Measurements from ENCODE around the gene AMBP. TPM values are rescaled to one million over a fixed set of nuclear protein-coding genes. Genes with fewer than 3 reads are reported as not detected.

AMBP gene
- total RNA-seq, 2 donors from 2014 or later = 0.68 to 2.9 TPM

DNA sequence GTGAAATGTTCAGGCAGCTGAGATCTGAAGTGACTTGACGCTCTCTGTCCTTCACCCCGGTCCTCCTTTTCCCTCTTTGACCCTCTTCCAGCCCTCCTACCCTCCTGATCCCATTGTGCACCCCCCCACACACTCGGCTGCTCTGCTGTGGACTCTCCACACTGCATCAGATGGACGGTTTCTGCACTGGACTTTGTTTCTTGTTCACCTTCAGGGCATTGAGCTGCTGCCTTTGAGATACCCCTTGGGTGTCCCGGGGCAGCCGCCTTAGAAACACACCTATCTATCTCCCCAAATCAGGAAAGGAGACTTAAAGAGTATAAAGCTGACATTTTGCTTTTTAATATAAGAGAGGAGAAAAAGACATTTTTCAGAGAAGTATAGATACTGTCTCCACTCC lies 27.5 kb downstream of the AMBP start:
- no peaks in the 10 kb centered on the region for H3K27me3 Mint-ChIP-seq (ENCODE audit: insufficient read depth)
- H3K9me3 Mint-ChIP-seq = no peaks in the 10 kb centered on the region
- H3K4me1 Mint-ChIP-seq = peaks cover 7% of the 10 kb centered on the region
- DNase-seq = no peak
- Histone ChIP-seq H3K4me1 (ENCODE audit: control insufficient read depth, insufficient read depth, low read length) (no peaks in the 10 kb centered on the region), H3K27ac (ENCODE audit: low read depth, low read length) (no peak overlapping the region), H3K4me3 (ENCODE audit: low read length) (no peak overlapping the region), H3K27me3 (ENCODE audit: control insufficient read depth, insufficient read depth, low read length, poor library complexity, severe bottlenecking) (no peaks in the 10 kb centered on the region), H3K36me3 (ENCODE audit: control insufficient read depth, insufficient read depth, low read length) (peaks cover 39% of the 10 kb centered on the region), H3K9me3 (ENCODE audit: control insufficient read depth, low read length) (no peaks in the 10 kb centered on the region), H3K9ac (ENCODE audit: extremely low read depth, low read length, poor library complexity, severe bottlenecking) (no peak overlapping the region)
- no peak overlapping the region for H3K27ac Mint-ChIP-seq
- no peak overlapping the region for H3K4me3 Mint-ChIP-seq
- 91 to 100% methylated on average over 1 to 6 of the region's 6 CpGs for WGBS, 2 experiments (ENCODE audit: insufficient coverage in 1 of 2, insufficient read length in 1 of 2)
- H3K36me3 Mint-ChIP-seq (ENCODE audit: low read depth) = peaks cover 42% of the 10 kb centered on the region
- no peak for TF ChIP-seq CTCF (conservative IDR thresholded peaks at IDR 0.05)

DNA sequence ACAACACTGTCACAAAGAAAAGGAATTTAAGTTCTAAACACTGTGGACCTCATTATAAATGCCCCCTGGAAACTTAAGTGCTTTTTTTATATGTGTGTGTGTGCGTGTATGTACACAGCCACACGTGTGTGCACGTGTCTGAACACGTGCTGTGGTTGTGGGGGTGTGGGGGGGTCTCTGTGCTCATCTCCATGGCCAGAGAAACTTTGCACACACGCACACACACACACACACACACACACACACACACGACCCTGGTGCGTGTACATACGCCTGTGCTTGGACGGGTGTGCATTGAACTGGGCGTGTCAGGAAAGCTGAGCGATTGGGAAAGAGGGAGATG lies 27.9 kb downstream of the AMBP start:
- no peaks in the 10 kb centered on the region for H3K9me3 ChIP-seq (ENCODE audit: control insufficient read depth, low read length)
- peaks cover 42% of the 10 kb centered on the region for H3K36me3 Mint-ChIP-seq (ENCODE audit: low read depth)
- no peak for TF ChIP-seq CTCF (conservative IDR thresholded peaks at IDR 0.05)
- 96 to 100% methylated on average over 4 to 8 of the region's 11 CpGs for WGBS, 2 experiments (ENCODE audit: insufficient coverage in 1 of 2, insufficient read length in 1 of 2)
- H3K4me1 Mint-ChIP-seq = peaks cover 4% of the 10 kb centered on the region
- H3K27me3 ChIP-seq (ENCODE audit: control insufficient read depth, insufficient read depth, low read length, poor library complexity, severe bottlenecking) = no peaks in the 10 kb centered on the region
- no peak overlapping the region for H3K4me3 Mint-ChIP-seq
- peak; percentile 24 for DNase-seq
- no peaks in the 10 kb centered on the region for H3K27me3 Mint-ChIP-seq (ENCODE audit: insufficient read depth)
- H3K4me3 ChIP-seq (ENCODE audit: low read length) = no peak overlapping the region
- no peak overlapping the region for H3K9ac ChIP-seq (ENCODE audit: extremely low read depth, low read length, poor library complexity, severe bottlenecking)
- peaks cover 39% of the 10 kb centered on the region for H3K36me3 ChIP-seq (ENCODE audit: control insufficient read depth, insufficient read depth, low read length)
- no peaks in the 10 kb centered on the region for H3K4me1 ChIP-seq (ENCODE audit: control insufficient read depth, insufficient read depth, low read length)
- no peaks in the 10 kb centered on the region for H3K9me3 Mint-ChIP-seq
- H3K27ac Mint-ChIP-seq = no peak overlapping the region
- H3K27ac ChIP-seq (ENCODE audit: low read depth, low read length) = no peak overlapping the region

DNA sequence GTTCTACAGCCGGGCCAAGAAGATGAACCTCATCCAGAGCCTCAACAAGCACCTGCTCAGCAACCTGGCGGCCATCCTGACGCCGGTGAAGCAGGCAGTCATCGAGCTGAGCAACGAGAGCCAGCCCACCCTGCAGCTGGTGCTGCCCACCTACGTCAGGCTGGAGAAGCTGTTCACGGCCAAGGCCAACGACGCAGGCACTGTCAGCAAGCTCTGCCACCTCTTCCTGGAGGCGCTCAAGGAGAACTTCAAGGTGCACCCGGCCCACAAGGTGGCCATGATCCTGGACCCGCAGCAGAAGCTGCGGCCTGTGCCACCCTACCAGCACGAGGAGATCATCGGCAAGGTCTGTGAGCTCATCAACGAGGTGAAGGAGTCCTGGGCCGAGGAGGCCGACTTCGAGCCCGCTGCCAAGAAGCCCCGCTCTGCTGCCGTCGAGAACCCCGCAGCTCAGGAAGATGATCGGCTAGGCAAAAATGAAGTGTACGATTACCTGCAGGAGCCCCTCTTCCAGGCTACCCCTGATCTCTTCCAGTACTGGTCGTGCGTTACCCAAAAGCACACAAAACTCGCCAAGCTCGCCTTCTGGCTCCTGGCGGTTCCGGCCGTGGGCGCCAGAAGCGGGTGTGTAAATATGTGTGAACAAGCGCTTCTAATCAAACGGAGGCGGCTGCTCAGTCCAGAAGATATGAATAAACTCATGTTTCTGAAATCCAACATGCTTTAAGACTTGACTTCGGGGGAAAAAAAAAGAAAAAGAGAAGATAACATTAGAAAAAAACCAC lies 28.5 kb downstream of the AMBP start:
- Mint-ChIP-seq H3K27ac (no peak overlapping the region), H3K9me3 (no peaks in the 10 kb centered on the region), H3K36me3 (ENCODE audit: low read depth) (peaks cover 42% of the 10 kb centered on the region), H3K27me3 (ENCODE audit: insufficient read depth) (no peaks in the 10 kb centered on the region), H3K4me3 (no peak overlapping the region), H3K4me1 (peaks cover 3% of the 10 kb centered on the region)
- TF ChIP-seq CTCF (conservative IDR thresholded peaks at IDR 0.05) = no peak
- Histone ChIP-seq H3K27ac (ENCODE audit: low read depth, low read length) (no peak overlapping the region), H3K27me3 (ENCODE audit: control insufficient read depth, insufficient read depth, low read length, poor library complexity, severe bottlenecking) (no peaks in the 10 kb centered on the region), H3K36me3 (ENCODE audit: control insufficient read depth, insufficient read depth, low read length) (peaks cover 39% of the 10 kb centered on the region), H3K4me1 (ENCODE audit: control insufficient read depth, insufficient read depth, low read length) (no peaks in the 10 kb centered on the region), H3K9me3 (ENCODE audit: control insufficient read depth, low read length) (no peaks in the 10 kb centered on the region), H3K9ac (ENCODE audit: extremely low read depth, low read length, poor library complexity, severe bottlenecking) (no peak overlapping the region), H3K4me3 (ENCODE audit: low read length) (no peak overlapping the region)
- peak; percentile 24 for DNase-seq
- 96 to 97% methylated on average over 40 of the region's 40 CpGs for WGBS, 2 experiments (ENCODE audit: insufficient coverage in 1 of 2, insufficient read length in 1 of 2)
